Chondrocyte (in vitro differentiated cells): Measurements from ENCODE around the gene CAB39L. TPM values are rescaled to one million over a fixed set of nuclear protein-coding genes. Genes with fewer than 3 reads are reported as not detected.

Source experiments
- DNase-seq: peaks from one replicate; pipeline ENCODE4 v3.0.0; 2021; ENCODE audit warnings: mixed read lengths, low spot score
- H3K27ac Mint-ChIP-seq: one replicate; pipeline ENCODE4 v1.8.0; 2021; ENCODE audit warnings: mild to moderate bottlenecking, moderate library complexity, mixed read lengths; ENCODE audit not compliant: unreplicated experiment
- H3K27me3 Mint-ChIP-seq: 2 replicates; pipeline ENCODE4 v1.8.0; 2021; ENCODE audit warnings: low read depth, mixed read lengths
- H3K36me3 Mint-ChIP-seq: 2 replicates; pipeline ENCODE4 v1.8.0; 2021; ENCODE audit warnings: low read depth, mixed read lengths
- H3K4me1 Mint-ChIP-seq: 2 replicates; pipeline ENCODE4 v1.8.0; 2021; ENCODE audit warnings: low read depth, mild to moderate bottlenecking, mixed read lengths
- H3K4me3 Mint-ChIP-seq: one replicate; pipeline ENCODE4 v1.8.0; 2021; ENCODE audit warnings: mild to moderate bottlenecking, moderate library complexity, mixed read lengths; ENCODE audit not compliant: unreplicated experiment
- H3K9me3 Mint-ChIP-seq: 2 replicates; pipeline ENCODE4 v1.8.0; 2021; ENCODE audit warnings: low read depth, mixed read lengths
- total RNA-seq: library from RNA; stranded (reverse); gene quantifications from 3 replicates; pipeline ENCODE4 v1.2.1, GENCODE V29; 2021
- TF ChIP-seq, protein P1 (sequence below): fragments of 200-600 bp; sonication (generic); IDR thresholded peaks from 2 replicates; pipeline ENCODE4 v1.5.0; 2021; ENCODE audit warnings: antibody characterized with exemption, mild to moderate bottlenecking, moderate library complexity

The CAB39L gene
- total RNA-seq, 1 donor from 2014 or later = 6.0 TPM

GRCh38 chr13:49271264-49271663 is 172.6 kb downstream of the CAB39L start:
- Mint-ChIP-seq H3K27me3 (no peaks in the 10 kb centered on the region), H3K4me1 (peaks cover 15% of the 10 kb centered on the region), H3K27ac (no peak overlapping the region), H3K4me3 (no peak overlapping the region), H3K36me3 (peaks cover 4% of the 10 kb centered on the region), H3K9me3 (no peaks in the 10 kb centered on the region)
- no peak for DNase-seq
- TF ChIP-seq, protein P1, sequence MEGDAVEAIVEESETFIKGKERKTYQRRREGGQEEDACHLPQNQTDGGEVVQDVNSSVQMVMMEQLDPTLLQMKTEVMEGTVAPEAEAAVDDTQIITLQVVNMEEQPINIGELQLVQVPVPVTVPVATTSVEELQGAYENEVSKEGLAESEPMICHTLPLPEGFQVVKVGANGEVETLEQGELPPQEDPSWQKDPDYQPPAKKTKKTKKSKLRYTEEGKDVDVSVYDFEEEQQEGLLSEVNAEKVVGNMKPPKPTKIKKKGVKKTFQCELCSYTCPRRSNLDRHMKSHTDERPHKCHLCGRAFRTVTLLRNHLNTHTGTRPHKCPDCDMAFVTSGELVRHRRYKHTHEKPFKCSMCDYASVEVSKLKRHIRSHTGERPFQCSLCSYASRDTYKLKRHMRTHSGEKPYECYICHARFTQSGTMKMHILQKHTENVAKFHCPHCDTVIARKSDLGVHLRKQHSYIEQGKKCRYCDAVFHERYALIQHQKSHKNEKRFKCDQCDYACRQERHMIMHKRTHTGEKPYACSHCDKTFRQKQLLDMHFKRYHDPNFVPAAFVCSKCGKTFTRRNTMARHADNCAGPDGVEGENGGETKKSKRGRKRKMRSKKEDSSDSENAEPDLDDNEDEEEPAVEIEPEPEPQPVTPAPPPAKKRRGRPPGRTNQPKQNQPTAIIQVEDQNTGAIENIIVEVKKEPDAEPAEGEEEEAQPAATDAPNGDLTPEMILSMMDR = no peak

DNA sequence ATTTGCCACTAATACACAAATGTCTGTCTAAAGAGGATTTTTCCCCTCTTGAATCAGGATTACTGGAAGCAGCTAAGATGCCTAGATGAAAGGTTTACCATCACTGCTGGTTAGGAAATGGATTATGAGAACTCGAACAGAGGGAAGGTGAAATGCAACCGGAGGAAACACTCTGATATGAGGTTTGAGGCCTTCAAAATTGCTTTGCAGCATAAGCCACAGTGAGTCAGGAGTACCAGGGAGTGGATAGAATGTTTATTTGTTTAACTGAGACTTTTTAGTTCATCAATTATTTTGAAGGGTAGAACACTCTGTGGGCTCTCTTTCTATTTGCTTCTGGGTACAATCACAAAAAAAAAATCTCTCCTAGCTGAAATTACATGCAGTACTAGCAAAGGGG is 178.0 kb downstream of the CAB39L start:
- TF ChIP-seq, protein P1 = no peak
- H3K27ac Mint-ChIP-seq = no peak overlapping the region
- no peak overlapping the region for H3K4me3 Mint-ChIP-seq
- peaks cover 12% of the 10 kb centered on the region for H3K36me3 Mint-ChIP-seq
- DNase-seq = no peak
- H3K27me3 Mint-ChIP-seq = no peaks in the 10 kb centered on the region
- no peaks in the 10 kb centered on the region for H3K9me3 Mint-ChIP-seq
- peaks cover 3% of the 10 kb centered on the region for H3K4me1 Mint-ChIP-seq

GRCh38 chr13:49262634-49263033 is 181.2 kb downstream of the CAB39L start:
- Mint-ChIP-seq H3K4me1 (peaks cover 9% of the 10 kb centered on the region), H3K4me3 (no peak overlapping the region), H3K27ac (no peak overlapping the region)

GRCh38 chr13:49259586-49259985 is 184.3 kb downstream of the CAB39L start:
- Mint-ChIP-seq H3K27me3 (no peaks in the 10 kb centered on the region), H3K9me3 (no peaks in the 10 kb centered on the region)

More at GRCh38 chr13:49262634-49263033, 181.2 kb downstream of the CAB39L start:
- Mint-ChIP-seq H3K27me3 (no peaks in the 10 kb centered on the region), H3K36me3 (peaks cover 19% of the 10 kb centered on the region), H3K9me3 (no peaks in the 10 kb centered on the region)
- TF ChIP-seq, protein P1 = no peak
- DNase-seq = no peak

More at GRCh38 chr13:49259586-49259985, 184.3 kb downstream of the CAB39L start:
- no peak for DNase-seq
- H3K36me3 Mint-ChIP-seq = peaks cover 24% of the 10 kb centered on the region
- TF ChIP-seq, protein P1 = no peak
- peaks cover 23% of the 10 kb centered on the region for H3K4me1 Mint-ChIP-seq
- no peak overlapping the region for H3K27ac Mint-ChIP-seq
- no peak overlapping the region for H3K4me3 Mint-ChIP-seq

Other genes starting within 250 kb of the CAB39L start
- gene MLNR, start 223.7 kb downstream of the CAB39L start, total RNA-seq = not detected in 3 replicates
- gene CDADC1, start 196.1 kb downstream of the CAB39L start, total RNA-seq = 8.9 to 13.5 TPM (median 11.8 TPM) in 3 replicates
- 7.3 to 10.3 TPM (median 8.2 TPM) in 3 replicates for gene SETDB2, start 210 bp upstream of the CAB39L start, total RNA-seq
- 20.4 to 26.0 TPM (median 24.6 TPM) in 3 replicates for gene PHF11, start 51.9 kb upstream of the CAB39L start, total RNA-seq
- gene RCBTB1, start 141.5 kb upstream of the CAB39L start, total RNA-seq = 20.1 to 21.3 TPM (median 20.6 TPM) in 3 replicates
- not detected in 3 replicates for gene ARL11, start 184.4 kb upstream of the CAB39L start, total RNA-seq
- 22.9 to 27.3 TPM (median 23.8 TPM) in 3 replicates for gene EBPL, start 247.4 kb upstream of the CAB39L start, total RNA-seq